Heart right ventricle (tissue), 16 donors: ENCODE results near the gene RAD54L. TPM values are rescaled to one million over a fixed set of nuclear protein-coding genes. Genes with fewer than 3 reads are reported as not detected.
"Not testable (repeated sequence)": the region's sequence is repeated elsewhere in the genome, so short reads cannot be mapped to it uniquely, and the experiment has no call there.

Experiments
- ATAC-seq, 8 donors: fragments of 200-7000 bp; cut with Tn5 transposase; one replicate each; pipeline ENCODE4 v1.9.1; 2020; ENCODE audit warnings: mild to moderate bottlenecking in 8 of 8, moderate library complexity in 8 of 8, moderate number of reproducible peaks in 1 of 8
- DNase-seq, 2 donors: peaks; one replicate each; pipeline ENCODE4 v3.0.0-alpha.2; 2020
- H3K27ac ChIP-seq, 10 donors: fragments of 200-600 bp; sonication (generic) in 2 of 10; one replicate each; pipeline versions ENCODE4 v1.5.0 to v1.8.0; 2020 to 2022; ENCODE audit warnings: mild to moderate bottlenecking in 3 of 10
- H3K27me3 ChIP-seq, 7 donors: fragments of 200-600 bp; one replicate each; pipeline ENCODE4 v1.8.0; 2021 to 2022; ENCODE audit warnings: mild to moderate bottlenecking in 2 of 7
- H3K36me3 ChIP-seq, 9 donors: fragments of 200-600 bp; sonication (generic) in 1 of 9; one replicate each; pipeline versions ENCODE4 v1.5.0 to v1.8.0; 2020 to 2022; ENCODE audit warnings: mild to moderate bottlenecking in 2 of 9
- H3K4me1 ChIP-seq, 9 donors: fragments of 200-600 bp; sonication (generic) in 1 of 9; one replicate each; pipeline versions ENCODE4 v1.5.0 to v1.8.0; 2020 to 2022; ENCODE audit warnings: mild to moderate bottlenecking in 4 of 9
- H3K4me3 ChIP-seq, 10 donors: fragments of 200-600 bp; sonication (generic) in 2 of 10; one replicate each; pipeline versions ENCODE4 v1.5.0 to v1.8.0; 2020 to 2022; ENCODE audit warnings: mild to moderate bottlenecking in 7 of 10, moderate library complexity in 2 of 10
- H3K9me3 ChIP-seq, 11 donors: fragments of 200-600 bp in 10 of 11; sonication (generic) in 2 of 11; one replicate each; pipeline versions ENCODE4 v1.5.0 to v1.8.0; 2013 to 2022; ENCODE audit warnings: mild to moderate bottlenecking in 2 of 11, control low read depth in 1 of 11, moderate library complexity in 1 of 11
- WGBS, 2 donors: extraction: QIAGEN DNeasy Blood & Tissue Kit; methylation state at CpG; one replicate each; pipeline ENCODE4 v1.1.7; 2013; ENCODE audit warnings: inconsistent platforms in 1 of 2; 5-methylcytosine and 5-hydroxymethylcytosine counted together
- intact Hi-C, 10 donors: fragments of 100-400 bp; cut with DNase I; formaldehyde crosslinking; loops; one replicate each; pipeline versions ENCODE4 v1.11.1 to v1.14.2; 2022
- polyA plus RNA-seq, 2 donors: library from polyadenylated mRNA; stranded (reverse); fragments of 200-250 nt; gene quantifications; one replicate each; pipeline ENCODE4 v1.2.3, GENCODE V29; 2013
- total RNA-seq, 10 donors: library from RNA; stranded (reverse); fragmentation: NEBNext Ultra II Directional in 3 of 10; extraction: Animal tissue kit (Norgen Biotek cat#: 25700) in 3 of 10; gene quantifications; one replicate each; pipeline versions ENCODE4 v1.2.1 to v1.2.4, GENCODE V29; 2021 to 2023
- donor health status: Arrhythmogenic right ventricular cardiomyopathy.
- donor health status: ischemic (EF 13 %, LVEDD 7.1; RV severe dilation, severe dysfunction).
- donor health status: healthy with polysubstance abuse.
- donor health status: DM: no; HTN: yes; CAD: no.
- donor health status: DM: no; HTN: no; CAD: no.
- donor health status: ischemic (EF 25% LVEDD 6.9; RV normal size, moderate dysfunction).
- donor health status: ischemic (EF 25% LVEDD 5.7; RV mildly dilated, moderate dysfunction).
- donor health status: healthy.
- donor health status: DM: yes; HTN: yes; CAD: no.
- donor health status: Ischemic cardiomyopathy.
- donor health status: ischemic (EF 35%, LVEDD 5.7; RV mildly dilated, moderate dysfunction).
- donor health status: nonischemic (EF 11% LVEDD 7.7; RV severe dilation, severe dysfunction).
- donor health status: DM: yes; HTN: yes; CAD: no.
- donor health status: PGD.
- donor health status: ischemic (EF 29% LVEDD 5.4; RV normal size, mild dysfunction).
- donor health status: nonischemic (EF 23%, LVEDD 6.1; RV moderate dilation, normal function).

Gene RAD54L
- total and polyA plus RNA-seq, 12 donors: 0.35 to 2.8 (median 0.68) TPM; not detected in 1

GRCh38 chr1:46322191-46322590, 74.6 kb downstream of the RAD54L start:
- H3K4me1 ChIP-seq, ATAC-seq, H3K9me3 ChIP-seq, intact Hi-C loops, H3K4me3 ChIP-seq, H3K27me3 ChIP-seq, DNase-seq, H3K27ac ChIP-seq: not testable (repeated sequence)
- 92 to 95% methylated on average over 6 of the region's 6 CpGs for WGBS, 2 donors
- peaks cover 0 to 16% (median 6%) of the 10 kb centered on the region in 9 donors for H3K36me3 ChIP-seq

- intact Hi-C loops: not testable (repeated sequence)
Measured at GRCh38 chr1:46325285-46326076, 77.9 kb downstream of the RAD54L start.

More at GRCh38 chr1:46325285-46326076, 77.9 kb downstream of the RAD54L start:
- not testable (repeated sequence) for H3K27ac ChIP-seq, H3K4me1 ChIP-seq, H3K9me3 ChIP-seq, ATAC-seq, DNase-seq, H3K36me3 ChIP-seq, H3K27me3 ChIP-seq, H3K4me3 ChIP-seq
- 93 to 97% methylated on average over 11 of the region's 11 CpGs for WGBS, 2 donors

Other genes with a start within 250 kb of the RAD54L start
- gene PIK3R3, start 115.1 kb upstream of the RAD54L start, total RNA-seq: 10 to 100 TPM; 22.9 to 54.5 (median 40.1) TPM
- 10 to 100 TPM; 15.4 to 31.6 TPM for gene PIK3R3, start 115.1 kb upstream of the RAD54L start, polyA plus RNA-seq
- gene TSPAN1, start 72.7 kb upstream of the RAD54L start, total RNA-seq: 1 to 10 TPM in 9 of 10 donors, under 1 TPM in 1; 0.80 to 2.3 (median 1.7) TPM
- gene TSPAN1, start 72.7 kb upstream of the RAD54L start, polyA plus RNA-seq: 1 to 10 TPM; 1.3 to 5.3 TPM
- not detected for gene P3R3URF, start 71.3 kb upstream of the RAD54L start, total RNA-seq
- gene P3R3URF, start 71.3 kb upstream of the RAD54L start, polyA plus RNA-seq: not detected
- gene POMGNT1, start 49.3 kb upstream of the RAD54L start, total RNA-seq: 100 to 1,000 TPM; 125 to 164 (median 147) TPM
- gene POMGNT1, start 49.3 kb upstream of the RAD54L start, polyA plus RNA-seq: 100 to 1,000 TPM in 1 of 2 donors, 10 to 100 TPM in 1; 74.3 to 132 TPM
- 10 to 100 TPM in 3 of 10 donors, 1 to 10 TPM in 7; 5.5 to 13.5 (median 8.0) TPM for gene LURAP1, start 44.4 kb upstream of the RAD54L start, total RNA-seq
- 1 to 10 TPM; 6.4 to 7.3 TPM for gene LURAP1, start 44.4 kb upstream of the RAD54L start, polyA plus RNA-seq
- gene LRRC41, start 55.9 kb downstream of the RAD54L start, total RNA-seq: 10 to 100 TPM; 36.7 to 52.5 (median 43.6) TPM
- 10 to 100 TPM; 15.4 to 23.1 TPM for gene LRRC41, start 55.9 kb downstream of the RAD54L start, polyA plus RNA-seq
- gene UQCRH, start 55.9 kb downstream of the RAD54L start, total RNA-seq: 1,000 to 10,000 TPM in 5 of 10 donors, 100 to 1,000 TPM in 5; 759 to 1,195 (median 1,005) TPM
- 1,000 to 10,000 TPM in 1 of 2 donors, 100 to 1,000 TPM in 1; 819 to 1,588 TPM for gene UQCRH, start 55.9 kb downstream of the RAD54L start, polyA plus RNA-seq
- 10 to 100 TPM; 12.5 to 18.7 (median 16.5) TPM for gene NSUN4, start 93.0 kb downstream of the RAD54L start, total RNA-seq
- 1 to 10 TPM; 9.6 to 9.9 TPM for gene NSUN4, start 93.0 kb downstream of the RAD54L start, polyA plus RNA-seq
- gene FAAH, start 146.6 kb downstream of the RAD54L start, total RNA-seq: 1 to 10 TPM; 1.8 to 9.8 (median 3.1) TPM
- 10 to 100 TPM in 1 of 2 donors, 1 to 10 TPM in 1; 2.4 to 16.4 TPM for gene FAAH, start 146.6 kb downstream of the RAD54L start, polyA plus RNA-seq
- gene DMBX1, start 242.1 kb downstream of the RAD54L start, total RNA-seq: not detected
- gene DMBX1, start 242.1 kb downstream of the RAD54L start, polyA plus RNA-seq: not detected